ENCODE results near the gene KCTD17.

The KCTD17 gene

DNA sequence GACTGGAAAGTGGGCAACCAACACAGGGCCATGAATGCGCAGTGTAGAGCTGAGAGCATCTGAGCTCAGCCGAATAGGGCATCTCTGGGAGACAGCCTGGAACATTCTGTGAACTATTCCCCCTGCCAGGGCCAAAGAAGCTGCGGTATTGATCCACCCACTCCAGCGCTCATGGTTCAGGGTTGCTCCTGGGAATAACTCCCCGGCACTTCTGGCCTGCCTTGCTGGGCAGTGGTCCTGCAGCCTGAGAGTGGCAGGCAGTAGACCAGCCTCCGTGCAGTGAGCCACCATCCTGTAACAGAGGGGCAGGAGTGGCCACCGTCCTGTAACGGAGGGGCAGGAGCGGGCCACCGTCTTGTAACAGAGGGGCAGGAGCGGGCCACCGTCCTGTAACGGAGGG lies 45.8 kb downstream of the KCTD17 start:
- FAIRE-seq (no peak), DNase-seq (ENCODE audit: insufficient read length, low spot score) (no peak)
- no peak for TF ChIP-seq POLR2A (IDR thresholded peaks at IDR 0.05; ENCODE audit: low read depth, low read length)

- FAIRE-seq (no peak), DNase-seq (ENCODE audit: insufficient read length, low spot score) (no peak)
- no peak for TF ChIP-seq POLR2A (IDR thresholded peaks at IDR 0.05; ENCODE audit: low read depth, low read length)
Observed at GRCh38 chr22:37098976-37099591, 47.5 kb downstream of the KCTD17 start.

- TF ChIP-seq POLR2A (IDR thresholded peaks at IDR 0.05; ENCODE audit: low read depth, low read length): no peak
Observed at GRCh38 chr22:37100589-37101127, 49.1 kb downstream of the KCTD17 start.

GRCh38 chr22:37101311-37102066 lies 49.9 kb downstream of the KCTD17 start:
- TF ChIP-seq POLR2A (IDR thresholded peaks at IDR 0.05; ENCODE audit: low read depth, low read length): no peak
- DNase-seq (ENCODE audit: insufficient read length, low spot score) (no peak), FAIRE-seq (no peak)

More at GRCh38 chr22:37100589-37101127, 49.1 kb downstream of the KCTD17 start:
- FAIRE-seq: no peak
- no peak for DNase-seq (ENCODE audit: insufficient read length, low spot score)

DNA sequence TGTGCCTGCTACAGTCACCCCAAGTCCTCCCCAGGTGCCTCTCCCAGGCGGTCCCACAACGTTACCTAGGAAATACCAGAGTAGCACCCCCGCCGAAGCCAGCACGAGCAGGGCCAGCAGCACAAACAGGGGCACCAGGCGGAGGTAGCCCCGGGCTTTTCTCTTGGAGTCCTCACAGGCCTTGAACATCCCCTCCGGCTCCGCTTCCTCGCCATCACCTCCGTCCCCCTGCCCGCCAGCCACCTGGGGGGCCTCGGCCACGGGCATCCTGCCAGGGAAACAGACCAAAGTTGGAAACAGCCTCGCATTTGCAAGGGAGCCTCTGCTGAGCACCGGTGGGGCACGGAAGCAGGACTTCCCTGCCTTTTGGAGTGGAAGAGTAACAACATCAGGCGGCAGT lies 51.6 kb downstream of the KCTD17 start:
- no peak for TF ChIP-seq POLR2A (IDR thresholded peaks at IDR 0.05; ENCODE audit: low read depth, low read length)
- DNase-seq (ENCODE audit: insufficient read length, low spot score) (no peak), FAIRE-seq (no peak)

DNA sequence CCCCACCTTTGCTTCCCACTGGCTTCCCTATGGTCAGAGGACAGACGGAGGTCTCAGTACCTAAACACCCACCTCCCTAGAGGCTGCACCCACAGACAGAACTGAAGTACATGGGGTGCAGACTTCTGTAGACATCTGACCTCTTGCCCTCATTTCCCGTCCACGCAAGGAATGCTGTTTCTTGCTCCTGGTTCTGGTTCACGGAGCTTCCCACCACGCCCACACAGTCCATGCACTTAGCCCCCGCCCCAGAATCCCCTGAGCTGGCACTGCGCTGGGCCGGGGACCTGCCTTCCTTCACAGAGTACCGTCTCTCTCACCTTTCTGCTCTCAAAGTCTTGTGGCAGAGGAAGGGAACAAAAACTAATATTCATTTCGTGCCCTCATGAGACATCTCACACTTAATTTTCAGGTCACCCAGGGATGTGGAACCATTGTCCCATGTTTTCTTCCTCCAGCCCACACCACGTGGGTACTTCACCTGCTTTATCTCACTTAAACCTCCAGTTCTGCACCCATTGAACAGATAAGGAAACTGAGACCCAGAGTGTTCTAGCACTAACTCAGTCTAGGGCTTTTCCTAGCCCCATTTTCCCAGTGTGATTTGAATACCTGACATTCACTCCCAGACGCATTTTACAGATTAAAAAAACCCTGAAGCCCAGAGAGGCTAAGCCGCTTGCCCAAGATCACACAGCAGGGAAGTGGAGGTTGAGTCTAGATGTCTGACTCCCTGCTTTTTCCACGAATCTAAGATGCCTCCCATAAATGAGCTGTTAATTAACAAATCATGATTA lies 52.3 kb downstream of the KCTD17 start:
- FAIRE-seq (no peak), DNase-seq (ENCODE audit: insufficient read length, low spot score) (no peak)
- no peak for TF ChIP-seq POLR2A (IDR thresholded peaks at IDR 0.05; ENCODE audit: low read depth, low read length)

DNA sequence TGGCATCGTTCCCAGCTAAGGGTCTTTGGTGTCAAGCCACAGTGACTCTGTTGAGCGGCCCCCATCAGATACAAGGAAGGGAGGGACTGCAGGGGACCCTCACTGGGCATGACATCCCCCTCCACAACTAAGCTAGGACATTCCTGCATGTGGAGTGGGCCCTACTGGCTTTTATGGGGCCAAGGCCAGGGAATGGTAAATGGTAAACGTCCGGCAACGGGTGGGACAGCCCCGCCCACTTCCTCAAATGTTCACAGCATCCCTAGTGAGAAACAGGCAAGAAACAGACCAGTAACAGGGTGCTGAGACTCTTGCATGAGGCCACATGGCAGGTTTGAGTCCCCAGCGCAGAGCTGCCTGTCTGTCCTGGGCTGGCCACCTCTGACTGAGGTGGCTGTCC lies 53.6 kb downstream of the KCTD17 start:
- DNase-seq (ENCODE audit: insufficient read length, low spot score) (no peak), FAIRE-seq (no peak)
- no peak for TF ChIP-seq POLR2A (IDR thresholded peaks at IDR 0.05; ENCODE audit: low read depth, low read length)

DNA sequence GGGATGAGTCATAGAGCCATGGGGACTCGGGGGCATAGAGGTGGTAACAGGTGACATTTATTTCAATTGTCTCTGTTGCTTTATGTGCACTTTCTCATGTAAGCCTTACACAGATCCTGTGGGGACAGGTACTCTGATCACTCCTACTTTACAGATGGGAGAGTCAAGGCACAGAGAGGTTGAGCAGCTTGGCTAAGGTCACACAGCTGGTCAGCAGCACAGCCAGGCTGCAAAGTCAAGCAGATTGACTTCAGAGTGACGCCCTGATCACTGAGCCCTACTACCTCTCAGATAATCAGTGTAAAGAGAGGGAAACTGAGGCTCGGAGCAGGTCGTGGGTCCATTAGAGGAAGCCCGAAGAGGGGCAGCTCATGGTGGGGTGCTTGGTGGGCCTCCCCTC lies 54.4 kb downstream of the KCTD17 start:
- FAIRE-seq (no peak), DNase-seq (ENCODE audit: insufficient read length, low spot score) (no peak)
- TF ChIP-seq POLR2A (IDR thresholded peaks at IDR 0.05; ENCODE audit: low read depth, low read length): no peak

DNA sequence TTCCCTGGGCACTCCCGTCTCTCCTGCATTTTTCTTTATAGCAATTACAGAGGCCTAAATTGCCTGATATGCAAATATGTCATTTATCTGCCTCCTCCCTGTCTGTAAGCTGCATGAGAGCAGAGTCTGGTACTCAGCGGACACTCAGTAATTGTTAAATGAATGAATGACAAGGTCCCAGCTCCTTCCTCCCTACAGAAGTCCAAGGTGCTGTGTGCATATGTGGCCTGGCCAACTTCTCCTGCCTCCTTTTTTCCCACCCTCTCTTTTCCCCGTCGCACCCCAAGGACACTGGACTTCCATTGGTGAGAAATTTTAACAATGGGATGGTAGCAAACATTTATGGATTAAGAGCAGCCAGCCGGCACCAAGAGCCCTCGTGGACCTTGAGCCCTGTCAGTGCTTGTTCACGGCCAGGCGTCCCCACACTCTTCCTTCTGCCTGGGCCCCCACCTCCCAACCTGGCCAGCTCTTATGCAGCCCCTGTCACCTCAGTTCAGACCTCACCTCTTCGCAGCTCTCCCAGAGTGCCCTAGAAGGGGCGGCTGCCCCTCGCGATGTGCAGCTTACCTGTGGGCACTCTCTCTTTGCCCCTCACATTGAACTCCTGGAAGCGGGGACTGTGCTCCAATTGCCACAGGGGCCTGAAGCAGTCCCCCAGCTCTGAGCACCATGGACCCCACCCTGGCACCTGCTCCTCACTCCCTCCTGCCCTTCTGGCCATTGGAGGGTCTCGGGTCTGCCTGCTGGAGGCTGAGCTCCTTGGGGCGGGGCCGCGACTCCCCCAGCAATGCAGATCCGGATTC lies 56.5 kb downstream of the KCTD17 start:
- TF ChIP-seq POLR2A (IDR thresholded peaks at IDR 0.05; ENCODE audit: low read depth, low read length): no peak
- DNase-seq (ENCODE audit: insufficient read length, low spot score) (no peak), FAIRE-seq (no peak)

DNA sequence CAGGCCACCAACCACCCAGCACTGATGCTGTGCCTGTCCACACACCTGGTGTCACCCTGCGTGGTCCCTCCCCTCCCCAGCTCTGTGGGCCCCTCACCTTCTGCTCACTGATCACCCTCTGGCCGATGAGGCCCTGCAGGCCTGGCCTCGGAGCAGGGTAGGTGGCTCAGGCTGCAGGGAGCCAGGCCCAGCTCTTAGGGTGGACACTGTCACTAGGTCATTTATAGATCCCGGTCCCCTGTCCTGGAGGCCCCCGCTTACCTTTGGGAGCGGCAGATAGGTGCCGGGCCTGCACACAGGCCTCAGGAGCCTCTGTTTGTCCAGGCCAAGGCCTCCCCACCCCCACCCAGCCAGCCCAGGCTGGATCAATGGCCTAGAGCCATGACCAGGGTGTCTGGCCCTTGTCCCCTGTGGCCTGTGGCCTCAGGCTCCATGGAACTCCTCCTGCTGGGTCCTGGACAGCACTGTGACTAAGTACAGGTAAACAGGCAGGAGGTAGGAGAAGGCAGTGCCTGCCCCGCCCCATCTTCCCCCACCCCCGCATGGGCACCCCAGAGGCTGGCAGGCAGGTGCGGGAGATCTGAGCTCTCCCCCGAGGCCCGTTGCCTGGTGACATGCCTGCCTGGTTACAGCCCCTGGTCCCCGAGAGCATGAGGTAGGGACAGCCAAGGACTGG lies 57.8 kb downstream of the KCTD17 start, which contains the start of gene TMPRSS6:
Gene TMPRSS6 (minus strand): TSS at position 472 of the 676 bp plus-strand sequence. CDS start 6,296 bp downstream, outside the sequence.
- TF ChIP-seq POLR2A (IDR thresholded peaks at IDR 0.05; ENCODE audit: low read depth, low read length): no peak
- no peak for FAIRE-seq
- no peak for DNase-seq (ENCODE audit: insufficient read length, low spot score)

- FAIRE-seq (no peak), DNase-seq (ENCODE audit: insufficient read length, low spot score) (no peak)
- TF ChIP-seq POLR2A (IDR thresholded peaks at IDR 0.05; ENCODE audit: low read depth, low read length): no peak
Observed at GRCh38 chr22:37111156-37111717, 59.7 kb downstream of the KCTD17 start.

DNA sequence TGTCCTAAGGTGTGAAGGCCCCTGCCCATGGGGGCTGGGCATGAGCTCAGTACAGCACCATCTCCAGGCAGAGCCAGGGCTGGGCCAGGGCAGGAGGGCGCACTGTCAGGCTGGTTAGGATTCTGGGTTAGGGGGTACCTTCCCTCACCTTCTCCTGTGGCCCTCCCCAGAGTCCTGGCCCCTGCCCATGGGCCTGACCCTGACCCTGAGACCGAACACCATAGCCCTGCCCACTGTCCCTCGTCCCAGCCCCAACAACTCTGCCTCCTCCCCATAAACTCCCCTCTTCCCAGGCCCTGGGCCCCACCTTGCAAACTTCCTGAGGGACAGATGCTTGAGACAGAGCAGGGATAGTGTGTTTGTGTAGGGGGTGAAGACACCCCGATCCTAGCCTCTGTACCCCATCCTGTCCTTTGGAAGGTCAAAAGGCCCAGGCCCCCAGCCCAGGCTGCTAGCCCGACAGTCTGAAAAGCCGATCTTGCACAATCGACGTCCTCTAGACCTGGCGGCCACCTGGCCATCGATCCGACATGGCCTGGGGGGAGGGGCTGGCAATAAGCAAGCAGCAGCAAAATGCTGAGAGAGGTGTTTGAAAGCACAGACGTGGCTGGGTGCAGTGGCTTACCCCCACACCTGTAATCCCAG lies 60.7 kb downstream of the KCTD17 start:
- DNase-seq (ENCODE audit: insufficient read length, low spot score) (no peak), FAIRE-seq (no peak)
- no peak for TF ChIP-seq POLR2A (IDR thresholded peaks at IDR 0.05; ENCODE audit: low read depth, low read length)
